ENCODE measurements around the gene BTG2. TPM values are rescaled to one million over a fixed set of nuclear protein-coding genes. Genes with fewer than 3 reads are reported as not detected.
"Not testable (repeated sequence)": the region's sequence is repeated elsewhere in the genome, so short reads cannot be mapped to it uniquely, and the experiment has no call there.

The BTG2 gene
- total and polyA plus RNA-seq, 12 donors, result 11.4 to 175 (median 49.3) TPM

DNA sequence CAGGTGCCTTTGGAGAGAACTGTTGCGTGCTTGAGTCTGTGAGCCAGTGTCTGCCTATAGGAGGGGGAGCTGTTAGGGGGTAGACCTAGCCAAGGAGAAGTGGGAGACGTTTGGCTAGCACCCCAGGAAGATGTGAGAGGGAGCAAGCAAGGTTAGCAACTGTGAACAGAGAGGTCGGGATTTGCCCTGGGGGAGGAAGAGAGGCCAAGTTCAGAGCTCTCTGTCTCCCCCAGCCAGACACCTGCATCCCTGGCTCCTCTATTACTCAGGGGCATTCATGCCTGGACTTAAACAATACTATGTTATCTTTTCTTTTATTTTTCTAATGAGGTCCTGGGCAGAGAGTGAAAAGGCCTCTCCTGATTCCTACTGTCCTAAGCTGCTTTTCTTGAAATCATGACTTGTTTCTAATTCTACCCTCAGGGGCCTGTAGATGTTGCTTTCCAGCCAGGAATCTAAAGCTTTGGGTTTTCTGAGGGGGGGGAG, 2.4 kb downstream of the BTG2 start:
- peak overlapping the region in 2 of 5 donors; percentile 16 to 98 for H3K27ac ChIP-seq
- DNase-seq, result peak in 1 of 7 donors; percentile 53

DNA sequence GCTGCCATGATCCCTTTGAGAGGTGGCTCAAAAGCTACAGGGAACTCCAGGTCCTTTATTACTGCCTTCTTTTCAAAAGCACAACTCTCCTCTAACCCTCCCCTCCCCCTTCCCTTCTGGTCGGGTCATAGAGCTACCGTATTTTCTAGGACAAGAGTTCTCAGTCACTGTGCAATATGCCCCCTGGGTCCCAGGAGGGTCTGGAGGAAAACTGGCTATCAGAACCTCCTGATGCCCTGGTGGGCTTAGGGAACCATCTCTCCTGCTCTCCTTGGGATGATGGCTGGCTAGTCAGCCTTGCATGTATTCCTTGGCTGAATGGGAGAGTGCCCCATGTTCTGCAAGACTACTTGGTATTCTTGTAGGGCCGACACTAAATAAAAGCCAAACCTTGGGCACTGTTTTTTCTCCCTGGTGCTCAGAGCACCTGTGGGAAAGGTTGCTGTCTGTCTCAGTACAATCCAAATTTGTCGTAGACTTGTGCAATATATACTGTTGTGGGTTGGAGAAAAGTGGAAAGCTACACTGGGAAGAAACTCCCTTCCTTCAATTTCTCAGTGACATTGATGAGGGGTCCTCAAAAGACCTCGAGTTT, 3.1 kb downstream of the BTG2 start:
- Histone ChIP-seq H3K27me3 (no peaks in the 10 kb centered on the region), H3K4me1 (replicated peaks in 1 of 2) (peaks cover 14 to 44% of the 10 kb centered on the region in 2 donors), H3K36me3 (replicated peaks in 1 of 2) (peaks cover 0 to 22% of the 10 kb centered on the region in 2 donors), H3K9me3 (replicated peaks in 1 of 3) (no peaks in the 10 kb centered on the region), H3K4me3 (peak overlapping the region in 1 of 4 donors; percentile 97), H3K27ac (peak overlapping the region in 2 of 5 donors; percentile 16 to 98)
- intact Hi-C loops (cut with DNase I), result no loop called here
- peak in 1 of 7 donors; percentile 52 for DNase-seq
- TF ChIP-seq, protein P1, sequence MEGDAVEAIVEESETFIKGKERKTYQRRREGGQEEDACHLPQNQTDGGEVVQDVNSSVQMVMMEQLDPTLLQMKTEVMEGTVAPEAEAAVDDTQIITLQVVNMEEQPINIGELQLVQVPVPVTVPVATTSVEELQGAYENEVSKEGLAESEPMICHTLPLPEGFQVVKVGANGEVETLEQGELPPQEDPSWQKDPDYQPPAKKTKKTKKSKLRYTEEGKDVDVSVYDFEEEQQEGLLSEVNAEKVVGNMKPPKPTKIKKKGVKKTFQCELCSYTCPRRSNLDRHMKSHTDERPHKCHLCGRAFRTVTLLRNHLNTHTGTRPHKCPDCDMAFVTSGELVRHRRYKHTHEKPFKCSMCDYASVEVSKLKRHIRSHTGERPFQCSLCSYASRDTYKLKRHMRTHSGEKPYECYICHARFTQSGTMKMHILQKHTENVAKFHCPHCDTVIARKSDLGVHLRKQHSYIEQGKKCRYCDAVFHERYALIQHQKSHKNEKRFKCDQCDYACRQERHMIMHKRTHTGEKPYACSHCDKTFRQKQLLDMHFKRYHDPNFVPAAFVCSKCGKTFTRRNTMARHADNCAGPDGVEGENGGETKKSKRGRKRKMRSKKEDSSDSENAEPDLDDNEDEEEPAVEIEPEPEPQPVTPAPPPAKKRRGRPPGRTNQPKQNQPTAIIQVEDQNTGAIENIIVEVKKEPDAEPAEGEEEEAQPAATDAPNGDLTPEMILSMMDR (IDR thresholded peaks at IDR 0.05), result no peak
- TF ChIP-seq POLR2A (IDR thresholded peaks at IDR 0.05), result peak in 1 of 2 donors; percentile 4
- 51 to 65% (median 60%) methylated on average over 5 of the region's 5 CpGs for WGBS, 4 donors

More for the DNA sequence above, 2.4 kb downstream of the BTG2 start:
- peaks cover 0 to 22% of the 10 kb centered on the region in 2 donors for H3K36me3 ChIP-seq (replicated peaks in 1 of 2)
- no peaks in the 10 kb centered on the region for H3K9me3 ChIP-seq (replicated peaks in 1 of 3)
- WGBS, 4 donors, result 47 to 63% (median 53%) methylated on average over 3 of the region's 3 CpGs
- no peak for TF ChIP-seq POLR2A (IDR thresholded peaks at IDR 0.05)
- TF ChIP-seq, protein P1 (IDR thresholded peaks at IDR 0.05), result no peak
- intact Hi-C loops (cut with DNase I), result no loop called here
- peak overlapping the region in 1 of 4 donors; percentile 97 for H3K4me3 ChIP-seq
- H3K27me3 ChIP-seq, result no peaks in the 10 kb centered on the region
- H3K4me1 ChIP-seq (replicated peaks in 1 of 2), result peaks cover 14 to 44% of the 10 kb centered on the region in 2 donors

DNA sequence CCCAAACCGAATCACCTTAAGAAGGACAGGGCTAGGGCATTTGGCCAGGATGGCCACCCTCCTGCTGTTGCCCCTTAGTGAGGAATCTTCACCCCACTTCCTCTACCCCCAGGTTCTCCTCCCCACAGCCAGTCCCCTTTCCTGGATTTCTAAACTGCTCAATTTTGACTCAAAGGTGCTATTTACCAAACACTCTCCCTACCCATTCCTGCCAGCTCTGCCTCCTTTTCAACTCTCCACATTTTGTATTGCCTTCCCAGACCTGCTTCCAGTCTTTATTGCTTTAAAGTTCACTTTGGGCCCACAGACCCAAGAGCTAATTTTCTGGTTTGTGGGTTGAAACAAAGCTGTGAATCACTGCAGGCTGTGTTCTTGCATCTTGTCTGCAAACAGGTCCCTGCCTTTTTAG, 3.6 kb downstream of the BTG2 start:
- intact Hi-C loops (cut with DNase I), result no loop called here
- WGBS, 4 donors, result 56 to 88% (median 66%) methylated on average over 1 of the region's 1 CpG
- Histone ChIP-seq H3K27me3 (no peaks in the 10 kb centered on the region), H3K9me3 (replicated peaks in 1 of 3) (no peaks in the 10 kb centered on the region), H3K36me3 (replicated peaks in 1 of 2) (peaks cover 0 to 22% of the 10 kb centered on the region in 2 donors), H3K27ac (peak overlapping the region in 1 of 5 donors; percentile 16), H3K4me3 (peak overlapping the region in 1 of 4 donors; percentile 25), H3K4me1 (replicated peaks in 1 of 2) (peaks cover 14 to 44% of the 10 kb centered on the region in 2 donors)
- DNase-seq, result no peak
- TF ChIP-seq, protein P1 (IDR thresholded peaks at IDR 0.05), result no peak
- no peak for TF ChIP-seq POLR2A (IDR thresholded peaks at IDR 0.05)

DNA sequence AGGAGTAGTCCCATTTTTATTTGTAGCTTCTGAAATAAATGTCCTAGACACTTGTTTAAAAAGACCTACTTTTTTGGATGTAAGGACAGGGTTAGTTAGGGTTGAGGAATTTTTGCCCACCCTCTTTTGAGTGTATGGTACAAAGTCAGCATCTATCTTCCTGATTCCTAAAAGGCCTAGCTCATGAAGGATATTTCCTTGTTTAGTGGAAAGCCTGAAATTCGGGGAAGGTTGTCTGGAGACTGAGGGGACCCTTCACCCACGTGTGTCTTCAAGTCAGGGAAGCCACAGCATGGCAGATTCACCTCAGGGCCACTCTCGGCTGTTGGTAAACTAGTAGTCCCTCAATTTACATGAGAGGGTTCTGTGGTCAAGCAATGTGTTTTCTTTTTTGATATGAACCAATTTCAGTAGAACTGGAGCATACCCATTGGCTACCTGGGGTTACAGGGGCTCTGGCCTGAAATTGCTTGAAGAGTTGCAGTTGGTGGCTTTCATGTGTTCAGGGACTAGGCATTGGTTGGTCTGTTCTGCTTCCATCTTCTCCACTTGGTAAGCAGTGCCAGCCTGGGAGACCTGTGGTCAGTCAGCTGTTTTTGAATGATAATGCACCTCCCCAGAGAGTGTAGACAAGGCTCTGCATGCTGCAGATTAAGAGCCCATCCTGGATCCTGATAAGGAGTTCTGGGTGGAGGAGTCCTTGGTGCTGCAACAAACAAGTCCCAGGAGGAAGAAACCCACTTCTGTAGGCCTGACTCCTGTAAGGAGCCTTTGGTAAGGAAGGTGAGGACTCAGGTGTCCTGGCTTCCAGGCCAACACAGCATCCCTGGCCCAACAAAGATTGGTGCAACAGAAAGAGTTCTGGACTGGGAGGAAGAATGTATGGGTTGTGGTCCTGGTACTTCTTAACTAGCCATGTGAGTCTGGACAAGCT, 6.3 kb downstream of the BTG2 start:
- peaks cover 0 to 22% of the 10 kb centered on the region in 2 donors for H3K36me3 ChIP-seq (replicated peaks in 1 of 2)
- TF ChIP-seq POLR2A (IDR thresholded peaks at IDR 0.05), result no peak
- TF ChIP-seq, protein P1 (IDR thresholded peaks at IDR 0.05), result no peak
- no peaks in the 10 kb centered on the region for H3K9me3 ChIP-seq (replicated peaks in 1 of 3)
- no peak overlapping the region for H3K27ac ChIP-seq
- WGBS, 4 donors, result 86 to 93% (median 89%) methylated on average over 3 of the region's 3 CpGs
- no peak for DNase-seq
- H3K4me1 ChIP-seq (replicated peaks in 1 of 2), result peaks cover 14 to 42% of the 10 kb centered on the region in 2 donors
- no peak overlapping the region for H3K4me3 ChIP-seq
- intact Hi-C loops (cut with DNase I), result no loop called here
- no peaks in the 10 kb centered on the region for H3K27me3 ChIP-seq

DNA sequence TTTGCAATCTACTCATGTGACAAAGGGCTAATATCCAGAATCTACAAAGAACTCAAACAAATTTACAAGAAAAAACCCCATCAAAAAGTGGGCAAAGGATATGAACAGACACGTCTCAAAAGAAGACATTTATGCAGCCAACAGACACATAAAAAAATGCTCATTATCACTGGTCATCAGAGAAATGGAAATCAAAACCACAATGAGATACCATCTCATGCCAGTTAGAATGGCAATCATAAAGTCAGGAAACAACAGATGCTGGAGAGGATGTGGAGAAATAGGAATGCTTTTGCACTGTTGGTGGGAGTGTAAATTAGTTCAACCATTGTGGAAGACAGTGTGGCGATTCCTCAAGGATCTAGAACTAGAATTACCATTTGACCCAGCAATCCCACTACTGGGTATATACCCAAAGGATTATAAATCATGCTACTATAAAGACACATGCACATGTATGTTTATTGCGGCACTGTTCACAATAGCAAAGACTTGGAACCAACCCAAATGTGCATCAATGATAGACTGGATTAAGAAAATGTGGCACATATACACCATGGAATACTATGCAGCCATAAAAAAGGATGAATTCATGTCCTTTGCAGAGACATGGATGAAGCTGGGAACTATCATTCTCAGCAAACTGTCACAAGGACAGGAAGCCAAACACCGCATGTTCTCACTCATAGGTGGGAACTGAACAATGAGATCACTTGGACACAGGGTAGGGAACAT, 8.9 kb downstream of the BTG2 start:
- intact Hi-C loops (cut with DNase I); H3K36me3 ChIP-seq (replicated peaks in 1 of 2); DNase-seq; H3K4me3 ChIP-seq; H3K9me3 ChIP-seq (replicated peaks in 1 of 3); H3K27me3 ChIP-seq; H3K27ac ChIP-seq: not testable (repeated sequence)
- WGBS, 4 donors, result 83 to 89% (median 88%) methylated on average over 4 of the region's 4 CpGs
- H3K4me1 ChIP-seq (replicated peaks in 1 of 2), result peaks cover 0 to 20% of the 10 kb centered on the region in 2 donors

Measured in adrenal gland (tissue), 12 donors.